NB4 (cell line): Measurements from ENCODE around the gene EVI5.

ENCODE experiments used
- DNase-seq: peaks from one replicate; pipeline ENCODE4 v3.0.0; 2010; ENCODE audit warnings: low read depth
- H3K4me3 ChIP-seq: one replicate; pipeline ENCODE4 v1.5.1; 2011; ENCODE audit warnings: mild to moderate bottlenecking, low read depth, low read length, moderate library complexity
- MAX ChIP-seq: IDR thresholded peaks from 2 replicates; pipeline ENCODE4 v1.6.1; 2011; ENCODE audit warnings: low read depth, low read length
- MYC ChIP-seq: IDR thresholded peaks from 2 replicates; pipeline ENCODE4 v1.6.1; 2011; ENCODE audit warnings: low read depth, low read length
- POLR2A ChIP-seq: IDR thresholded peaks from 2 replicates; pipeline ENCODE4 v1.6.1; 2011; ENCODE audit warnings: mild to moderate bottlenecking; ENCODE audit not compliant: insufficient read length; ENCODE audit errors: extremely low read depth
- TF ChIP-seq, protein P1 (sequence below): IDR thresholded peaks from one replicate; pipeline ENCODE4 v1.5.1; 2012; ENCODE audit warnings: low read depth, low read length

Gene EVI5

DNA sequence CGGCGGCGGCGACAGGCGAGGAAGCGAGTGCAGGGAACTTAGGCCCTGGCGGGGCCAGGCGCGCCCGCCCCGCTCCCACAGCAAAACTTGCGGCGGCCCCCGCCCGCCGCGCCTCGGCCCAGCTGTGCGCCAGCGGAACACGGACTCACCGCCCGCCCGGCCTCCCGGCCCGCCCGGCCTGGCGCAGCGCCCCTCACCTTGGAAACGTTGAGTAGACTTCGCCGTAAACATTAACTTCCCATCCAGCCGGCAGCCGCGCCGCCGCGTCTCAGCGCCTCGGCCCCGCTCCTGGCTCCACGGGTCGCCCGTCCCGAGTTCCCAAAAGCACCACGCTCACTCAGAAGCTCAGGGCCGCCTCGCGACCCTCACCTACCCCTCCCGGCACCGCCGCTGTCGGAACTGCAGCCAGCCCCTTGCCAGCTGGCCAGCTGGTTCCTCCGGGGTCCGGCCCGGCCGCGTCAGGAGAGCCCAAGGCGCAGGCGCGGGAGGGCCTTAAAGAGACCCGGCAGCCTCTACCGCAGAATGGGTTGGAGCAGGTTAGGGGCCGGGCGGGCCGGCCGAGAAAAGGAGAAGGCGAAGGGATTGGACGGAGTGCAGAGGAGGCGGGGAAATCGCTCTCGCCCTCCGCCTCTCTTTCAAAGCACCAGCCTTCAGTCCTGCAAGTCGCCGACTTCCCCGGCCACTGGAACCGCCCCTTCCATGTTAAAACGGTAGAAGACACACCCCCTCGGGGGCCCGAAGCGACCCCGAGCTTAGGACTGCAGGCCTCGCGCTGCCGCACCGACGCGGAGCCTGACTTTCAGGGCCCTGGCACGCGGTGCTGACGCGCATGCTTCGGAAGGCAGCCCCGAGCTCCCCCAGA is at the start of gene EVI5:
Gene EVI5, minus strand, starts transcription at position 470 of the 862 bp plus-strand sequence. CDS start 48,562 bp downstream, outside the sequence.
- peak; percentile 99 for DNase-seq
- H3K4me3 ChIP-seq: peak within 1 kb of the TSS; percentile 78
- TF ChIP-seq MAX (peak; percentile 91), MYC (peak; percentile 88; the same call in 1 of the 2 replicates), POLR2A (peak; percentile 51)
- TF ChIP-seq, protein P1, sequence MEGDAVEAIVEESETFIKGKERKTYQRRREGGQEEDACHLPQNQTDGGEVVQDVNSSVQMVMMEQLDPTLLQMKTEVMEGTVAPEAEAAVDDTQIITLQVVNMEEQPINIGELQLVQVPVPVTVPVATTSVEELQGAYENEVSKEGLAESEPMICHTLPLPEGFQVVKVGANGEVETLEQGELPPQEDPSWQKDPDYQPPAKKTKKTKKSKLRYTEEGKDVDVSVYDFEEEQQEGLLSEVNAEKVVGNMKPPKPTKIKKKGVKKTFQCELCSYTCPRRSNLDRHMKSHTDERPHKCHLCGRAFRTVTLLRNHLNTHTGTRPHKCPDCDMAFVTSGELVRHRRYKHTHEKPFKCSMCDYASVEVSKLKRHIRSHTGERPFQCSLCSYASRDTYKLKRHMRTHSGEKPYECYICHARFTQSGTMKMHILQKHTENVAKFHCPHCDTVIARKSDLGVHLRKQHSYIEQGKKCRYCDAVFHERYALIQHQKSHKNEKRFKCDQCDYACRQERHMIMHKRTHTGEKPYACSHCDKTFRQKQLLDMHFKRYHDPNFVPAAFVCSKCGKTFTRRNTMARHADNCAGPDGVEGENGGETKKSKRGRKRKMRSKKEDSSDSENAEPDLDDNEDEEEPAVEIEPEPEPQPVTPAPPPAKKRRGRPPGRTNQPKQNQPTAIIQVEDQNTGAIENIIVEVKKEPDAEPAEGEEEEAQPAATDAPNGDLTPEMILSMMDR: no peak

GRCh38 chr1:92834617-92835016 is 49.7 kb upstream of the EVI5 start:
- H3K4me3 ChIP-seq: peak overlapping the region; percentile 98
- TF ChIP-seq POLR2A: no peak
- no peak for TF ChIP-seq MYC
- TF ChIP-seq, protein P1: no peak
- TF ChIP-seq MAX: no peak
- no peak for DNase-seq

DNA sequence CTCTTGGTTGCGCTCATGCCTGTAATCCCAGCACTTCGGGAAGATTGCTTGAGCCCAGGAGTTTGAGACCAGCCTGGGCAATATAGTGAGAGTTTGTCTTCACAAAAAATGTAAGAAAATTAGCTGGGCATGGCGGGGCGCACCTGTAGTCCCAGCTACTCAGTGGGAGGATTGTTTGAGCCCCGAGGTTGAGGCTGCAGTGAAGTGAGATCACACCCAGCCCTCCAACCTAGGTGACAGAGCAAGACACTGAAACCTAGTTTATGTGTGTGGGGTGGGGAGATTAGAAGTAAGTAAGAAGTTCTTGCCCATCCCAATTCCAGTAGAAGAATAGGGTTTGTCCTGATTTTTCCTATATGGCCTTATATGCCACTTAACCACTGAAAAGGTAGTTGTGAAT is 48.9 kb upstream of the EVI5 start:
- TF ChIP-seq MYC (no peak), MAX (no peak), POLR2A (no peak)
- TF ChIP-seq, protein P1: no peak
- no peak for DNase-seq
- peak overlapping the region; percentile 98 for H3K4me3 ChIP-seq

DNA sequence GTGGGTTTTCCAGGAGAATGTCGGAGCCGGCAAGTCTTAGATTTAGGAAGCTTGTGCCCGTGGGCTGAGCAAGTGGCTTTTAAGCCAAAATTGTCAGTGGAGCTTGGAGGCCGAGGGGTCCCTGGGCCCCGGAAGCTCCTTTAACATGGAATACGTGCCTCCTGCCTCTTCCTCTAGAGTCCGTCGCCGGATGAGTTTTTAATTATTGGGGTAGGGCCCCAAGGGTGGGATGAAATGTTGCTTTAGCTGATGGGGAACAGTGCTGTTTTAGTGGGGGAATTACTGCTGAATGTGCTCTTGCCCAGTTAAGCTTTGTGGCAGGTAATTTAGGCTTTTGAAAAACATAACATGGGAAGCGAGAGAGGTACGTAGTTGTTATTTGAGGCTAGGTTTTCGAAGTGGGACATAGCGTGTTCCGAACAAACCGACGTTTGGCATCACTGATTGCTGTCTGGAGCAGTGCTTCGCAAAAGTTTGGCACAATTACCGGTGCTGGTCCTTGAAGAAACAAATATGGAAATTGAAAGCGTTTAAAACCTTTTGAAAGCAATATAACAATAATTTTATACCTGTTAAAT is 47.7 kb upstream of the EVI5 start:
- peak overlapping the region; percentile 98 for H3K4me3 ChIP-seq
- DNase-seq: no peak
- TF ChIP-seq MAX (no peak), MYC (no peak), POLR2A (no peak)
- TF ChIP-seq, protein P1: no peak

DNA sequence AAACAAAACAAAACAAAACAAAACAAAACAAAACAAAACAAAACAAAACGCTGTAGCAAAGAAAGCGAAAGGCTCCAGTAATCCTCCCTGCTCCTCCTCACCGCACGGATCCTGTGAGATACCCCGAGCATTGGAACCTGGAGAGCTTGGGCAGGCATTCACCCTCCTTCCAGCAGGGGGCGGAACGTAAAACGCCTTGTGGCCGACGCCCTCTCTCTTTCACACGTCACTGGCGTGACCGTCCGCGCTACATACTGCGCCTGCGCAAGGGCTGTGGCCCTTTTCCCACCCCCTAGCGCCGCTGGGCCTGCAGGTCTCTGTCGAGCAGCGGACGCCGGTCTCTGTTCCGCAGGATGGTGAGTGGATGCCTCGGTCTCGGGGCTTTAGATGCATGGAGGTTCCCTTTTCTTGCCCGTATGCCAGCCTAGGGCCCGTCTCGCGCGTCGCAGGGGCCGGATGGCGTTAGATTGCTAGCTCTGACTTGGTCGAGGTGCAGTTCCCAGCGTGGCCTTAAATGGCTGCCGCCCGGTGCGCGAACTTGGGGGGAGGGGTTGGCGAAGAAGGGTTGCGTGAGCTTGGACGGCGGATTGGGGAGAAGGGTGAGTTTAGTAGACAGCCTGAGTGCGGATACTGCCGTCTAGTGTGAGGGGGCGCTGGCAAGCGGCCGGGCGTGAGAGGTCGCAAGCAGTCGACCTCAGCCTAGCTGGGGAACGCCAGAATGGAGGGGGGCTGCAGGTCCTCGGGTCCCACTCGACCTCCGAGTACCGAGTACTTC is 47.0 kb upstream of the EVI5 start, which contains the start of gene RPL5:
Gene RPL5, plus strand, starts transcription at position 279 of the 775 bp plus-strand sequence. Its CDS starts 75 bp downstream, at position 354.
- TF ChIP-seq, protein P1: peak; percentile 86
- TF ChIP-seq MAX: peak; percentile 83
- peak; percentile 100 for TF ChIP-seq POLR2A
- TF ChIP-seq MYC: peak; percentile 97
- peak; percentile 96 for DNase-seq
- peak within 1 kb of the TSS; percentile 98 for H3K4me3 ChIP-seq
